ENCODE measurements around the gene ACBD6.

Gene ACBD6

DNA sequence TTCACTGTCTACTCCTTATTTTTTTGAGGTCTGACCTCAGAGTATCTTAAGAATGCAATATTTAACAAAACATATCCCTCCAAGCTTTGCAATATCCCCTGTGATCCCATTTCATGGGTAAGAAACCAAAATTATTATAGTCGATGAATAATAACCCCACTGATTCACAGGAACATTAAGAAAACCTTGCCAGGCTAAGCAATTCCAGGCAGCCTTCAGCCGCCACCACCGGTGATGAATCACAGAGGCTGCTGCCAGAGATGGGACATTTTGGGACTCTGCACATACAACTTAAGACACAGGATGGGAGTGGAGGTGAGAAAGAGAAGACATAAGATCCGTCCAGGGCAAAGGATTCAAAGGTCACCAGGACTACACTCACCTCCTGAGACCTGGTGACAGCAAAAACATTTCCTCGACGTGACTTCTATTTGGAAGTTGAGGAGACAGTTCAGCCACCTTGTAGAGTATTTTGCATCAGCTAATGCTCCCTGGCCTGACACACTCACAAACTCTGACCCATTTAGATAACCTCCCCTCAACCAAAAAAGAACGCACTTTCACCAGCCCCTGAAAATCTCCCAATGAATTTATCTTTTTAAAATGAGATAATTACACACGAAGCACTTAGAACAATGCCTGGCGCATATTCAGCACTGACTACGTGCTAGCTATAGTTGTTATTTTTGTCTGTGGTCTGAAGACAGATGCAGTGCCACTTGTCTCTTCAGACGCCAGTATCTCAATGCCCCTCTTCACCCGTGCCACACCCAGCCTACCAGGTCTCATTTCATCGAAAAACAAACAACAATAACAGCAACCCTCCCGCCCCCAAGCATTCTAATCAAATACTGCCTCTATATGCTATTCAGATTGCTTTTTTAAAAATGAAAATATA, 38.6 kb upstream of the ACBD6 start:
- 92 to 93% methylated on average over 14 of the region's 14 CpGs for WGBS, 2 experiments
- Histone ChIP-seq H3K27me3 (ENCODE audit: control insufficient read depth, insufficient read depth, low read length, poor library complexity, severe bottlenecking) (no peaks in the 10 kb centered on the region), H3K4me3 (ENCODE audit: insufficient read depth, low read depth, low read length) (no peak overlapping the region)

DNA sequence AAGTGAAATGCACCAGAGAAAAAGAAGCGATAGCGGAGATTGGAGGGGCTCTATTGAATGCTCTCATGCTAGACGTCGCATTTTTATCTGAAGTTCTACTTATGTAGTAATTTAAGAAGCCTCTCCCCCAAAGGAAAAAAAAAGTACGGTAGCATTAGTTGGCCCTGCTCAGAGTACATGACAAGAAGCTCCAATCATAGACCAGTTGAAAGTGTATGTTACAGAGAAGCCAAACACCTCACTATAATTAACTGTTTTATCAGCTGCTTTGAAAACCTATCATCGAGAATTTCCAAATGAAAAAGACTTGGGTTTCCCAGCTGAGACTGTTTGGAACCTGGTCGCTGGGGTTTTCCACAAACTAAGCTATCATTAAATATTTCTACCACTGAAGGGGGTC, 36.8 kb upstream of the ACBD6 start:
- WGBS, 2 experiments, result 92 to 93% methylated on average over 6 to 7 of the region's 7 CpGs
- no peaks in the 10 kb centered on the region for H3K9me3 ChIP-seq (ENCODE audit: control insufficient read depth, low read length)
- no peaks in the 10 kb centered on the region for H3K27me3 ChIP-seq (ENCODE audit: control insufficient read depth, insufficient read depth, low read length, poor library complexity, severe bottlenecking)
- H3K4me3 ChIP-seq (ENCODE audit: insufficient read depth, low read depth, low read length), result no peak overlapping the region
- H3K36me3 ChIP-seq (ENCODE audit: control insufficient read depth, insufficient read depth, low read length), result no peaks in the 10 kb centered on the region
- no peak overlapping the region for H3K27ac ChIP-seq (ENCODE audit: insufficient read depth, low read depth, low read length, poor library complexity, severe bottlenecking)
- peaks cover 8% of the 10 kb centered on the region for H3K4me1 ChIP-seq (ENCODE audit: control insufficient read depth, insufficient read depth, low read length)

More for the DNA sequence above, 38.6 kb upstream of the ACBD6 start:
- H3K36me3 ChIP-seq (ENCODE audit: control insufficient read depth, insufficient read depth, low read length), result no peaks in the 10 kb centered on the region
- peaks cover 8% of the 10 kb centered on the region for H3K4me1 ChIP-seq (ENCODE audit: control insufficient read depth, insufficient read depth, low read length)
- H3K9me3 ChIP-seq (ENCODE audit: control insufficient read depth, low read length), result no peaks in the 10 kb centered on the region
- no peak overlapping the region for H3K27ac ChIP-seq (ENCODE audit: insufficient read depth, low read depth, low read length, poor library complexity, severe bottlenecking)

DNA sequence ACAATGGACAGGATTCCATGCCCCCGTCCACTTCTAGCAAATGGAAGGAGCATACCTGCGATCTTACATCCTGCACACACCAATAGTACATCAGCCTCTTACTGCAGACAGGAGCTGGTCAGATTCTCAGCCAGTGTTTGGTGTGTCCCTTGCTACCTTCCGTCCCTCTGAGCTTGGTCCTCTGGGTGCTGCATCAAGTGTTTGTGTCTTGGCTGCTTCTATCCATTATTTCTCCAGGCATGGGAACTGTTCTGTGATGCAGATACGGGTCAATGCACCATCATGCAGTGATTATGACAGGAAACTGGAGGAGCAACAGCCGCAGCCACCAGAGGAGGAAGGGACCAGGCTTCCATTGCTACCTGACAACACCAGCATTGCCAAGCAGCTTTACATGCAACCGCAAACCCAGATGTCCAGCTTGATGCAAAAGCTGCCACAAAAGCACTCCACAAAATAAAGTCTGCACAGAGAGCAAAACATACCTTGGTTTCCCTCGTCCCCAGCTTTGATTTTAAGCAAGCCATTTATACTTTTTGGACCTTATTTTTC, 34.5 kb upstream of the ACBD6 start:
- no peak overlapping the region for H3K4me3 ChIP-seq (ENCODE audit: insufficient read depth, low read depth, low read length)
- no peaks in the 10 kb centered on the region for H3K4me1 ChIP-seq (ENCODE audit: control insufficient read depth, insufficient read depth, low read length)
- no peak overlapping the region for H3K27ac ChIP-seq (ENCODE audit: insufficient read depth, low read depth, low read length, poor library complexity, severe bottlenecking)
- H3K27me3 ChIP-seq (ENCODE audit: control insufficient read depth, insufficient read depth, low read length, poor library complexity, severe bottlenecking), result no peaks in the 10 kb centered on the region
- H3K9me3 ChIP-seq (ENCODE audit: control insufficient read depth, low read length), result no peaks in the 10 kb centered on the region
- H3K36me3 ChIP-seq (ENCODE audit: control insufficient read depth, insufficient read depth, low read length), result no peaks in the 10 kb centered on the region
- 92 to 94% methylated on average over 7 of the region's 7 CpGs for WGBS, 2 experiments

DNA sequence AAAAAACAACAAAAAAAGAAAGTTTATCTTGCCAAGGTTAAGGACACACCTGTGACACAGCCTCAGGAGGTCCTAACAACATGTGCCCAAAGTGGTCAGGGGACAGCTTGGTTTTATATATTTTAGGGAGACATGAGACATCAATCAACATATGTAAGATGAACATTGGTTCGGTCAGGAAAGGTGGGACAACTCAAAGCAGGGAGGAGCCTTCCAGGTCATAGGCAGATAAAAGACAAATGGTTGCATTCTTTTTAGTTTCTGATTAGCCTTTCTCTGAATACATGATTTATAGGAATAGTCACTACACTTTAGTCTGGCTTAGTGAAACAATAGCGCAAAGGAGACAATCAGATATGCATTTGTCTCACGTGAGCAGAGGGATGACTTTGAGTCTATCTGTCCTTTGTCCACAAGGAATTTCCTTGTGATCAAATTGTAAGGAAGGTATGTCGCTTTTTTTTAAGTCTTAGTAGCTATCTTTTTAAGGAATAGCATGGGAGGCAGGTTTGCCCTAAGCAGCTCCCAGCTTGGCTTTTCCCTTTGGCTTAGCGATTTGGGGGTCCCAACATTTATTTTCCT, 33.1 kb upstream of the ACBD6 start:
- Histone ChIP-seq H3K36me3 (ENCODE audit: control insufficient read depth, insufficient read depth, low read length) (no peaks in the 10 kb centered on the region), H3K27me3 (ENCODE audit: control insufficient read depth, insufficient read depth, low read length, poor library complexity, severe bottlenecking) (no peaks in the 10 kb centered on the region), H3K4me1 (ENCODE audit: control insufficient read depth, insufficient read depth, low read length) (peaks cover under 1% of the 10 kb centered on the region), H3K27ac (ENCODE audit: insufficient read depth, low read depth, low read length, poor library complexity, severe bottlenecking) (no peak overlapping the region), H3K9me3 (ENCODE audit: control insufficient read depth, low read length) (no peaks in the 10 kb centered on the region), H3K4me3 (ENCODE audit: insufficient read depth, low read depth, low read length) (no peak overlapping the region)
- 87 to 92% methylated on average over 5 of the region's 5 CpGs for WGBS, 2 experiments

DNA sequence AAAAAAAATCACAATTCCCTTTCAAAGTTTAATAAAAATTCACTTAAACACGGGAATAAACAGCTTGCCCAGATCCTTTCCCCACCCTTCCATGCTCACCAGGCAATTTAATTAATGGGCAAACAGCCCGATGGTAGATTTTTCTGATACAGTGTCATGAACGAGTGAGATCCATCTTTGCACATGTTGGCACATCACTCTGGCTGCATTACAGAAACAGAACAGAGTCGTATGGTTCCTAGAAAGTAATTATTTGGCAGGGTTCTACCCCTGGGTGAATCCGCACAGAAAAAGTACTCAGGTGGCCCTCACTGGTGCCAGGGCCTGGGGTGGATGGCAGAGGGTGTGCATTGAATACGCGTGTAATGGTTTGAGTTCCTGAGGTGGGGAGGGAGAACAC, 31.8 kb upstream of the ACBD6 start:
- H3K4me1 ChIP-seq (ENCODE audit: control insufficient read depth, insufficient read depth, low read length), result peaks cover 3% of the 10 kb centered on the region
- H3K27me3 ChIP-seq (ENCODE audit: control insufficient read depth, insufficient read depth, low read length, poor library complexity, severe bottlenecking), result no peaks in the 10 kb centered on the region
- WGBS, 2 experiments, result 81 to 91% methylated on average over 7 of the region's 7 CpGs
- no peak overlapping the region for H3K4me3 ChIP-seq (ENCODE audit: insufficient read depth, low read depth, low read length)
- no peak overlapping the region for H3K27ac ChIP-seq (ENCODE audit: insufficient read depth, low read depth, low read length, poor library complexity, severe bottlenecking)
- no peaks in the 10 kb centered on the region for H3K9me3 ChIP-seq (ENCODE audit: control insufficient read depth, low read length)
- no peaks in the 10 kb centered on the region for H3K36me3 ChIP-seq (ENCODE audit: control insufficient read depth, insufficient read depth, low read length)

DNA sequence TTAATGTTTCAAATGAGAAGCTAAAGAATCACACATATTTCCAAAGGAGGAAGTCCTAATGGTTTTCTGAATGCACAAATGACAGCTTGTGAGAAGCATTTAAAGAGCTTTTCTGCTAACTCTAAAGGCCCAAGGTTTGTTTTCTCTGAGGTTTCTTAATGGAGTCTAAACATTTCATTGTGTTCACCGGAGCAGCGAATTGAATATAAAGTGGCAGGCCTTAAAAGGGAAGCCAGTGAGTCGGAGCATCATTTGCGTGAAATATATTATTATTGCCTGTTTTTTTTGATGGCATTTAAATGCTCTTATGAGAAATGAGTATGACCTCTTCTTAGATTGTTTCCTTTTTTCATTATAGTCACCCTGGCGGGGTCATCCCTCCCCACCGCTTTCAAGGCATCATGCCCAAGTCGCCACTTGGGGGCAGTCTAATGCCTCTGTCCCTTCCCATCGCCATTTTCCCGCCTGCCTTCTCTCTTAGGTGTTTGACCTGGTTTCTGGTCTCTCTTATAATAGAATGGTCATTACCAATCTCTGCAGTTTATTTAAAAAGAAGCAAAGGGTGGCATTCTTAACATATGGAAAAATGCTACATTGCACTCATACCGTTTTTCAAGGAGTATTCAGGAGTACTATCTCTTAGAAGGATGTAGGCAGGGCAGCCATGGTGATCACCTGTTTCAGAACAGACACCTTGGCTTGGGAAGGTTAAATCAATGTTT, 31.1 kb upstream of the ACBD6 start:
- Histone ChIP-seq H3K4me3 (ENCODE audit: insufficient read depth, low read depth, low read length) (no peak overlapping the region), H3K9me3 (ENCODE audit: control insufficient read depth, low read length) (no peaks in the 10 kb centered on the region), H3K27ac (ENCODE audit: insufficient read depth, low read depth, low read length, poor library complexity, severe bottlenecking) (no peak overlapping the region), H3K36me3 (ENCODE audit: control insufficient read depth, insufficient read depth, low read length) (no peaks in the 10 kb centered on the region), H3K4me1 (ENCODE audit: control insufficient read depth, insufficient read depth, low read length) (peaks cover 3% of the 10 kb centered on the region), H3K27me3 (ENCODE audit: control insufficient read depth, insufficient read depth, low read length, poor library complexity, severe bottlenecking) (no peaks in the 10 kb centered on the region)
- WGBS, 2 experiments, result 28 to 34% methylated on average over 10 of the region's 10 CpGs

DNA sequence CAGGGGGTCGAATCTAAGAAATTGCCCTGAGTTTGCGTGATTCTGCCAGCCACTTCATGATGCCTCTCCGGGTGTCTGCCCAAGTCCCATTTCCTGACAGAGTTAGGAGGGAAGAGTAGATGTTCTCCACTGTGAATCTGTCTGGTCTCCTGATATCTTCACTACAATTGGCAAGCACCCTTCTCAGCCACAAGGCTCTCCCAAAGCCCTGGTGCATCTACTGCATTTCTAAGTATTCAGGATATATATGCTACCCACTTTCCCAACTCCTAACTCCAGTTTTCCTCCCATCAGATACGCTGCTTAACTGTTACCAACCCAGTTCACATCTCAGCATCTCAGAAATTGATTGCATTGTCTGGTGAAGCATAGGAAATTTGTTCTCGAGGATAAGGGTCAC, 30.5 kb upstream of the ACBD6 start:
- no peaks in the 10 kb centered on the region for H3K27me3 ChIP-seq (ENCODE audit: control insufficient read depth, insufficient read depth, low read length, poor library complexity, severe bottlenecking)
- H3K4me1 ChIP-seq (ENCODE audit: control insufficient read depth, insufficient read depth, low read length), result peaks cover 3% of the 10 kb centered on the region
- 91 to 94% methylated on average over 5 of the region's 5 CpGs for WGBS, 2 experiments
- H3K4me3 ChIP-seq (ENCODE audit: insufficient read depth, low read depth, low read length), result no peak overlapping the region
- no peaks in the 10 kb centered on the region for H3K36me3 ChIP-seq (ENCODE audit: control insufficient read depth, insufficient read depth, low read length)
- no peak overlapping the region for H3K27ac ChIP-seq (ENCODE audit: insufficient read depth, low read depth, low read length, poor library complexity, severe bottlenecking)
- no peaks in the 10 kb centered on the region for H3K9me3 ChIP-seq (ENCODE audit: control insufficient read depth, low read length)

DNA sequence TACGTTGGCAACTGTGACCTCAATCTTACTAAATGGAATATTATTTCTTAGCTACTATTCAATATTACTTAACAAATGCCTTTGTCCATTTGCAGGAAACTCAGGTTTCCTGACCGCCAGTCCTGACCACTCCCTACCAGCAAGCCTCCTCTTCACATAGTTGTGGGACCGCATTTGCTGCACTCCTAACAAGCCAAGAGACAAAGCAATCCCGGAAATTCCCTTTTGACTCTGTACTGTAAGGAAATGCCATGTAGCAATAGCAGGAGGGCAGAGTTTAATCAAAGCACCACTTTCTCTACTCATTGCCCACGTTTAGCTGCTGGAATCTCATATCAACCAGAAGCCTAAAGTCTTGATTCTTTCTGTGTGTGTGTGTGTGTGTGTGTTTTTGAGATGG, 28.1 kb upstream of the ACBD6 start:
- H3K4me3 ChIP-seq (ENCODE audit: insufficient read depth, low read depth, low read length), result no peak overlapping the region
- 67 to 74% methylated on average over 5 of the region's 5 CpGs for WGBS, 2 experiments
- H3K27ac ChIP-seq (ENCODE audit: insufficient read depth, low read depth, low read length, poor library complexity, severe bottlenecking), result no peak overlapping the region
- no peaks in the 10 kb centered on the region for H3K27me3 ChIP-seq (ENCODE audit: control insufficient read depth, insufficient read depth, low read length, poor library complexity, severe bottlenecking)
- H3K9me3 ChIP-seq (ENCODE audit: control insufficient read depth, low read length), result no peaks in the 10 kb centered on the region
- no peaks in the 10 kb centered on the region for H3K36me3 ChIP-seq (ENCODE audit: control insufficient read depth, insufficient read depth, low read length)
- H3K4me1 ChIP-seq (ENCODE audit: control insufficient read depth, insufficient read depth, low read length), result peaks cover 3% of the 10 kb centered on the region

DNA sequence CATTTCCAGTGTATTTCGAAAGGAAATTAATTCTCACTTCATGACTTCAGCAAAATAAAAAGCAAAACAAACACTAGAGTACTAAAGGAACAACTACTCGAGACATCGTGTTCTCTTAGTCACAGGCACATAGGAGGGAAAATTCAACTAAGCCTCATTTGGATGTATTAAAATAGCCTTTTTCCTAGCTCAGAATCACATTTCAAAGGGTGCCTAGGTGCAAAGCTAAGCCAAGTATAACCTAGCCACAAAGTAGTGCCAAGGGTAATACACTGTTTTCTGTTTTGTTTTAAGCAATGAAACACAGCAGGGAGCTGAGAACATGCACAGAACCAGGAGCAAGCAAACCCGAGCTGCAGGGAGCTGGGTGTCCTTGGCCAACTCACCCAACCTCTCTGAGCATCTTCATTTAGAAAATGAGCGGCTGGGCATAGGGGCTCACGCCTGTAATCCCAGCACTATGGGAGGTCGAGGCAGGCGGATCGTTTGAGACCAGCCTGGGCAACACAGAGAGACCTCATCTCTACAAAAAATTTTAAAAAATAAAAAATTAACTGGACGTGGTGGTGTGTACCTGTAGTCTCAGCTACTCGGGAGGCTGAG, 26.6 kb upstream of the ACBD6 start:
- Histone ChIP-seq H3K9me3 (ENCODE audit: control insufficient read depth, low read length) (no peaks in the 10 kb centered on the region), H3K27me3 (ENCODE audit: control insufficient read depth, insufficient read depth, low read length, poor library complexity, severe bottlenecking) (no peaks in the 10 kb centered on the region), H3K36me3 (ENCODE audit: control insufficient read depth, insufficient read depth, low read length) (no peaks in the 10 kb centered on the region), H3K4me1 (ENCODE audit: control insufficient read depth, insufficient read depth, low read length) (peaks cover 3% of the 10 kb centered on the region), H3K4me3 (ENCODE audit: insufficient read depth, low read depth, low read length) (no peak overlapping the region), H3K27ac (ENCODE audit: insufficient read depth, low read depth, low read length, poor library complexity, severe bottlenecking) (no peak overlapping the region)
- 92 to 93% methylated on average over 11 of the region's 11 CpGs for WGBS, 2 experiments

All from ectodermal cell (in vitro differentiated cells).